HG02852 (cell line): ENCODE results near the gene IL4.
"Not testable (repeated sequence)": the region's sequence is repeated elsewhere in the genome, so short reads cannot be mapped to it uniquely, and the experiment has no call there.

ENCODE experiments used
- ATAC-seq: cut with Tn5 transposase; IDR thresholded peaks from one replicate; pipeline ENCODE4 v1.9.1; 2021; ENCODE audit warnings: mild to moderate bottlenecking, moderate library complexity; ENCODE audit not compliant: unreplicated experiment

IL4 gene

GRCh38 chr5:132673939-132674630 lies at the start of gene IL4:
Gene IL4, plus strand, starts transcription at chr5:132673989. Its CDS starts 62 bp downstream, at chr5:132674051.
- ATAC-seq, result no peak

- no peak for ATAC-seq
Observed at GRCh38 chr5:132627470-132627869, 46.3 kb upstream of the IL4 start.

- no peak for ATAC-seq
Observed at GRCh38 chr5:132628814-132629213, 45.0 kb upstream of the IL4 start.

- ATAC-seq, result peak; percentile 82
Observed at GRCh38 chr5:132629230-132629944, 44.4 kb upstream of the IL4 start.

- not testable (repeated sequence) for ATAC-seq
Observed at GRCh38 chr5:132633587-132633986, 40.2 kb upstream of the IL4 start.

GRCh38 chr5:132635873-132636272 lies 37.9 kb upstream of the IL4 start:
- ATAC-seq, result peak; percentile 67

GRCh38 chr5:132637241-132637640 lies 36.5 kb upstream of the IL4 start:
- ATAC-seq, result no peak

GRCh38 chr5:132639706-132640130 lies 34.1 kb upstream of the IL4 start:
- peak; percentile 58 for ATAC-seq

- ATAC-seq, result no peak
Observed at GRCh38 chr5:132640613-132641012, 33.2 kb upstream of the IL4 start.

- peak; percentile 55 for ATAC-seq
Observed at GRCh38 chr5:132641241-132641723, 32.5 kb upstream of the IL4 start.

GRCh38 chr5:132641841-132642240 lies 31.9 kb upstream of the IL4 start:
- no peak for ATAC-seq

GRCh38 chr5:132644177-132644576 lies 29.6 kb upstream of the IL4 start:
- no peak for ATAC-seq

- ATAC-seq, result no peak
Observed at GRCh38 chr5:132646583-132647266, 27.1 kb upstream of the IL4 start.

GRCh38 chr5:132647473-132647872 lies 26.3 kb upstream of the IL4 start:
- ATAC-seq, result no peak

GRCh38 chr5:132648355-132648754 lies 25.4 kb upstream of the IL4 start:
- no peak for ATAC-seq

GRCh38 chr5:132651838-132652469 lies 21.8 kb upstream of the IL4 start:
- ATAC-seq, result no peak

- no peak for ATAC-seq
Observed at GRCh38 chr5:132653716-132654115, 20.1 kb upstream of the IL4 start.

- ATAC-seq, result no peak
Observed at GRCh38 chr5:132655821-132656773, 17.7 kb upstream of the IL4 start.

GRCh38 chr5:132656774-132657355 lies 16.9 kb upstream of the IL4 start:
- ATAC-seq, result no peak
